Transverse colon (tissue), 4 donors: ENCODE data around the gene S1PR5.

ENCODE experiments used
- EP300 ChIP-seq: sonication (generic); formaldehyde crosslinking; IDR thresholded peaks from one replicate; pipeline ENCODE4 v1.6.1; 2017; ENCODE audit warnings: antibody characterized with exemption, low read depth
- POLR2A ChIP-seq: fragments of 450-650 bp; IDR thresholded peaks from one replicate; pipeline ENCODE4 v1.6.1; 2016; ENCODE audit warnings: antibody characterized with exemption, mild to moderate bottlenecking, moderate library complexity
- POLR2AphosphoS5 ChIP-seq, 3 donors: sonication (generic); formaldehyde crosslinking; IDR thresholded peaks; one replicate each; pipeline ENCODE4 v1.6.1; 2016; ENCODE audit warnings: antibody characterized with exemption in 3 of 3
- TF ChIP-seq, protein P1 (sequence below), 5 experiments: fragments of 200-600 bp in 3 of 5; fragments of 450-650 bp in 2 of 5; sonication (generic) in 3 of 5; IDR thresholded peaks; 1 replicate in 2 of 5; 2 replicates in 3 of 5; pipeline ENCODE4 v1.5.1; 2016 to 2017; ENCODE audit warnings: antibody characterized with exemption in 5 of 5, inconsistent platforms in 3 of 5, mild to moderate bottlenecking in 2 of 5, moderate library complexity in 1 of 5

DNA sequence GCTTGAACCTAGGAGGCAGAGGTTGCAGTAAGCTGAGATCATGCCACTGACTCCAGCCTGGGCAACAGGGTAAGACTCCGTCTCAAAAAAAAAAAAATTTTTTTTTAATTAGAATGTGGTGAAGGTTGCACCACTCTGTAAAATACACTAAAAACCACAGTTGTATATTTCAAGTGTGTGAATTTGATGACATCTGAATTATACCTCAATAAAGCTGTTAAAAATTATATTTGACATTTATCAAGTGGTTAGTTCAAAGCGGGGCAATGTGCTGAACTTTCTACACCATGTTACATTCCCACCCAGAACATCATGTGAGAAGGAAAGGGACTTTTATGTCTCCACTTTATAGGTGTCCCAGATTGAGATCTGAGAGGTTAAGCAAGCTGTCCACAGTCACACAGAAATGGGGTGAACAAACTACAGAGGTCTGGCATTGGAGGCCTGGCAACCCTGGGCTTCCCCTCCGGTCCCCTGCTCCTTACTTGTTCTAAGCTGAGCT, 5.9 kb upstream of the S1PR5 start:
- TF ChIP-seq EP300 (no peak), POLR2AphosphoS5 (IDR thresholded peaks at IDR 0.05) (no peak), POLR2A (no peak)
- TF ChIP-seq, protein P1, sequence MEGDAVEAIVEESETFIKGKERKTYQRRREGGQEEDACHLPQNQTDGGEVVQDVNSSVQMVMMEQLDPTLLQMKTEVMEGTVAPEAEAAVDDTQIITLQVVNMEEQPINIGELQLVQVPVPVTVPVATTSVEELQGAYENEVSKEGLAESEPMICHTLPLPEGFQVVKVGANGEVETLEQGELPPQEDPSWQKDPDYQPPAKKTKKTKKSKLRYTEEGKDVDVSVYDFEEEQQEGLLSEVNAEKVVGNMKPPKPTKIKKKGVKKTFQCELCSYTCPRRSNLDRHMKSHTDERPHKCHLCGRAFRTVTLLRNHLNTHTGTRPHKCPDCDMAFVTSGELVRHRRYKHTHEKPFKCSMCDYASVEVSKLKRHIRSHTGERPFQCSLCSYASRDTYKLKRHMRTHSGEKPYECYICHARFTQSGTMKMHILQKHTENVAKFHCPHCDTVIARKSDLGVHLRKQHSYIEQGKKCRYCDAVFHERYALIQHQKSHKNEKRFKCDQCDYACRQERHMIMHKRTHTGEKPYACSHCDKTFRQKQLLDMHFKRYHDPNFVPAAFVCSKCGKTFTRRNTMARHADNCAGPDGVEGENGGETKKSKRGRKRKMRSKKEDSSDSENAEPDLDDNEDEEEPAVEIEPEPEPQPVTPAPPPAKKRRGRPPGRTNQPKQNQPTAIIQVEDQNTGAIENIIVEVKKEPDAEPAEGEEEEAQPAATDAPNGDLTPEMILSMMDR (IDR thresholded peaks at IDR 0.05): no peak
